ENCODE data around the gene NCOA1.

Gene NCOA1

DNA sequence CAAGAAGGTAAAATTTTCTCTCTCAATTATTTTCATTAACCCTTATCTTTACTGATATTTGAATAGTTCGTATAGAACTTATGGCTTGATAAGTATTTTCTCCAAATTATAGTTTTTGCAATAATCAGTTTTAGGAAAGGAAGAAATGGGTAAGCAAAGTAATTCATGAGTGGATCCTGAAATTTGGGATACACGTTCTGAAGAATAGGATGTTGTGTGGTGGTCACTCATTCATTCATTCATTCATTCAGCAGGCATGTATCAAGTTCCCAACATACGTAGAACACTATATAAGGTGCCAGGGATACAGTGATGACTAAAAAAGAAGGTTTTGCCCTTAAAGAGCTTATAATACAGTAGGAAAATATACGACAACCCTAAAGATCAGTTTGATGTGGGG lies 206.7 kb downstream of the NCOA1 start:
- Histone ChIP-seq H3K4me1 (ENCODE audit: insufficient read depth, low read length) (peaks cover 3% of the 10 kb centered on the region; the same call in 1 of the 2 replicates), H3K9ac (ENCODE audit: low read depth, low read length) (no peak overlapping the region), H3K36me3 (ENCODE audit: insufficient read depth, low read length) (no peaks in the 10 kb centered on the region)

GRCh38 chr2:24702800-24703199 lies 211.7 kb downstream of the NCOA1 start:
- Histone ChIP-seq H3K9me3 (ENCODE audit: control insufficient read depth, insufficient read depth, low read length) (no peaks in the 10 kb centered on the region), H3K36me3 (ENCODE audit: insufficient read depth, low read length) (no peaks in the 10 kb centered on the region), H3K4me1 (ENCODE audit: insufficient read depth, low read length) (peaks cover 7% of the 10 kb centered on the region; the same call in 1 of the 2 replicates), H3K9ac (ENCODE audit: low read depth, low read length) (no peak overlapping the region)

More for the DNA sequence above, 206.7 kb downstream of the NCOA1 start:
- no peaks in the 10 kb centered on the region for H3K9me3 ChIP-seq (ENCODE audit: control insufficient read depth, insufficient read depth, low read length)

DNA sequence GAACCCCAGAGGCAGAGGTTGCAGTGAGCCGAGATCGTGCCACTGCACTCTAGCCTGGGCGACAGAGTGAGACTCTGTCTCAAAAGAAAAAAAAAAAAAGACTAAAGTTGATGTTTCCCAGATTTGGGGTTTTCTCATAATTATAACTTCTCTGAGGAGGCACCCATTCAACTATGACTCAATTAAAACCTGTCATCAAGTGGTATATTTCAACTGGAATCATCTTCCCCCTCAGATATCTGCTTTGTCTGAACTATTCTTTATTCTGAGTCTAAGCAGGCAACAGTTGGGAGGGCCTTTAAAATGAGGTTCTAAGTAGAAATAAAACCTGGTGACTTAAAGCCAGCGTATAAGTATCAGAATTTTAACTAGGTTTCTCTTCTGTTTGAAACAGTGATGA lies 213.6 kb downstream of the NCOA1 start:
- H3K4me1 ChIP-seq (ENCODE audit: insufficient read depth, low read length), result peaks cover 7% of the 10 kb centered on the region; the same call in 1 of the 2 replicates
- no peaks in the 10 kb centered on the region for H3K36me3 ChIP-seq (ENCODE audit: insufficient read depth, low read length)
- no peaks in the 10 kb centered on the region for H3K9me3 ChIP-seq (ENCODE audit: control insufficient read depth, insufficient read depth, low read length)
- H3K9ac ChIP-seq (ENCODE audit: low read depth, low read length), result no peak overlapping the region

GRCh38 chr2:24707143-24707542 lies 216.1 kb downstream of the NCOA1 start:
- Histone ChIP-seq H3K4me1 (ENCODE audit: insufficient read depth, low read length) (peaks cover 7% of the 10 kb centered on the region; the same call in 1 of the 2 replicates), H3K9ac (ENCODE audit: low read depth, low read length) (no peak overlapping the region), H3K36me3 (ENCODE audit: insufficient read depth, low read length) (no peaks in the 10 kb centered on the region), H3K9me3 (ENCODE audit: control insufficient read depth, insufficient read depth, low read length) (no peaks in the 10 kb centered on the region)

GRCh38 chr2:24708537-24709152 lies 217.6 kb downstream of the NCOA1 start:
- Histone ChIP-seq H3K9ac (ENCODE audit: low read depth, low read length) (no peak overlapping the region), H3K4me1 (ENCODE audit: insufficient read depth, low read length) (no peaks in the 10 kb centered on the region), H3K9me3 (ENCODE audit: control insufficient read depth, insufficient read depth, low read length) (no peaks in the 10 kb centered on the region), H3K36me3 (ENCODE audit: insufficient read depth, low read length) (no peaks in the 10 kb centered on the region)

GRCh38 chr2:24710806-24711205 lies 219.8 kb downstream of the NCOA1 start:
- H3K36me3 ChIP-seq (ENCODE audit: insufficient read depth, low read length), result no peaks in the 10 kb centered on the region
- H3K9ac ChIP-seq (ENCODE audit: low read depth, low read length), result no peak overlapping the region
- H3K4me1 ChIP-seq (ENCODE audit: insufficient read depth, low read length), result no peaks in the 10 kb centered on the region
- H3K9me3 ChIP-seq (ENCODE audit: control insufficient read depth, insufficient read depth, low read length), result no peaks in the 10 kb centered on the region

DNA sequence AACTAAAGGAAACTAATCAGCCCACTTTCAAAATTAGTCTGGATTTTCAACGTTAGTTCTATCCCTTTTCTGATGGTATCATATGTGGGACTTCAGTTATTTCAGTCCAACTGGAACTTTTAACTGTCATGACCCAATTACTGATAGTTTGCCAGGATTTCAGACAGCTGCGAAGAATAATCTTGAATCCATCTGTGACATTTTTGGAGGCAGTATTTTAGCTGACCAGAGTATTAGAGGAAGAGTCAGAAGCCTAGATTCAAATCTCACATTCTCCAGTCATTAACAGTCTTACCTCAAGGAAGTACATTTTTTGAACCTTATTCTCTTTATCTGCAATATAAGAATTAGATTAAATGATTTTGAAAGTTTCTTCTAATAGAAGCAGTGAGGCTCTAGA lies 220.8 kb downstream of the NCOA1 start:
- Histone ChIP-seq H3K9ac (ENCODE audit: low read depth, low read length) (no peak overlapping the region), H3K36me3 (ENCODE audit: insufficient read depth, low read length) (no peaks in the 10 kb centered on the region), H3K9me3 (ENCODE audit: control insufficient read depth, insufficient read depth, low read length) (no peaks in the 10 kb centered on the region), H3K4me1 (ENCODE audit: insufficient read depth, low read length) (no peaks in the 10 kb centered on the region)

GRCh38 chr2:24712296-24712695 lies 221.2 kb downstream of the NCOA1 start:
- no peak overlapping the region for H3K9ac ChIP-seq (ENCODE audit: low read depth, low read length)
- H3K4me1 ChIP-seq (ENCODE audit: insufficient read depth, low read length), result no peaks in the 10 kb centered on the region
- H3K36me3 ChIP-seq (ENCODE audit: insufficient read depth, low read length), result no peaks in the 10 kb centered on the region
- H3K9me3 ChIP-seq (ENCODE audit: control insufficient read depth, insufficient read depth, low read length), result no peaks in the 10 kb centered on the region

GRCh38 chr2:24717263-24717951 lies 226.4 kb downstream of the NCOA1 start:
- no peaks in the 10 kb centered on the region for H3K36me3 ChIP-seq (ENCODE audit: insufficient read depth, low read length)
- no peaks in the 10 kb centered on the region for H3K9me3 ChIP-seq (ENCODE audit: control insufficient read depth, insufficient read depth, low read length)
- peaks cover 3% of the 10 kb centered on the region; the same call in 1 of the 2 replicates for H3K4me1 ChIP-seq (ENCODE audit: insufficient read depth, low read length)
- H3K9ac ChIP-seq (ENCODE audit: low read depth, low read length), result no peak overlapping the region

DNA sequence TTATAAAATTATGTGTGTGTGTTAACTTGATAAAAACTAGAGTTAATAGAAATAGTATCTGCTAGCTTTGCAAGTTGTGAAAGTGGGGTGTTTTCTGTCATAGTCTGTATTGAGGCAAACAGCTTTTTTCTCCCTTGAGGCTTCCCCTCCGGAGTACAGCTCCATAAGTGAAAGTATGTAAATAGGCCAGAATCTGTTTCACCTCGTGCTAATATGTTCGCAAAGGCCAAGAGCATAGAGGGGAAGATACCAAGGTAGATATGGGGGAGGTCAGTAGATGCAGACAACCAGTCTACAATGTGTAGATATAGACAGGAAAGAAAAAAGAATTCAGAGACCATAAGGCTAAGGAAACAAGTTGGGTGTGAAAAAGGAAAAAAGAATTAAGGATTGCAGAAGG lies 229.3 kb downstream of the NCOA1 start:
- no peaks in the 10 kb centered on the region for H3K9me3 ChIP-seq (ENCODE audit: control insufficient read depth, insufficient read depth, low read length)
- peaks cover 3% of the 10 kb centered on the region; the same call in 1 of the 2 replicates for H3K4me1 ChIP-seq (ENCODE audit: insufficient read depth, low read length)
- no peak overlapping the region for H3K9ac ChIP-seq (ENCODE audit: low read depth, low read length)
- no peaks in the 10 kb centered on the region for H3K36me3 ChIP-seq (ENCODE audit: insufficient read depth, low read length)

GRCh38 chr2:24721470-24721869 lies 230.4 kb downstream of the NCOA1 start:
- H3K4me1 ChIP-seq (ENCODE audit: insufficient read depth, low read length), result peaks cover 3% of the 10 kb centered on the region; the same call in 1 of the 2 replicates
- H3K9ac ChIP-seq (ENCODE audit: low read depth, low read length), result no peak overlapping the region
- H3K36me3 ChIP-seq (ENCODE audit: insufficient read depth, low read length), result no peaks in the 10 kb centered on the region

DNA sequence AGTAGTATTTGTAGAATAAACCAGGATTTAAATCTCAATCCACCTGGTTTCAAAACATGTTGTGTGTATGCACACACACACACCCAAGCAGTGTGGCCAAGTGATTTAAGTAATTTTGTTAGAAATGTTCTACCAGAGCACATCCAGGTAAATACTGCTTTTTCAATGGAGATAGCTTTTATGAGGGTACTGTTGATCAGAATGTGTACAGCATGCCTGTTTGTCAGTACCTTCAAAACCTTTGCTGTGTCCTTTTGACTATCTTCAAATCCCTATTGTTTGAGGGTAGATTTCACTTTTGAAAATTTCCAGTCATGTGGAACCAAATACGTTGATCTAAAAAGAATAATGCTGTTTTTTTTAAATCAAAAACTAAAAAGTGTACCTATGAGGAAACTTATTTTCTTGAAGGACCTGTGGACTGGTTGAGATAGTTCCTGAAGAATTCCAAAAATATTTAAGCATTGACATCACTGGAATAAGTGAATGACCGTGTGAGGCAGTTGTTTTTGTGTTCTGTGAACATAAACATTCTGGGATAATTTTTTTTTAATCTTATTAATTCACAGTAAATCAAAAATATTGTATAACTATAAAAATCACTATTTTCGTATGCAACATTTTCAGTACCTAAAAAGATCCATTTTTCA lies 231.2 kb downstream of the NCOA1 start:
- H3K9ac ChIP-seq (ENCODE audit: low read depth, low read length), result no peak overlapping the region
- H3K4me1 ChIP-seq (ENCODE audit: insufficient read depth, low read length), result peaks cover 3% of the 10 kb centered on the region; the same call in 1 of the 2 replicates
- no peaks in the 10 kb centered on the region for H3K36me3 ChIP-seq (ENCODE audit: insufficient read depth, low read length)

More at GRCh38 chr2:24721470-24721869, 230.4 kb downstream of the NCOA1 start:
- no peaks in the 10 kb centered on the region for H3K9me3 ChIP-seq (ENCODE audit: control insufficient read depth, insufficient read depth, low read length)

GRCh38 chr2:24723191-24723590 lies 232.1 kb downstream of the NCOA1 start:
- Histone ChIP-seq H3K36me3 (ENCODE audit: insufficient read depth, low read length) (no peaks in the 10 kb centered on the region), H3K9ac (ENCODE audit: low read depth, low read length) (no peak overlapping the region), H3K4me1 (ENCODE audit: insufficient read depth, low read length) (peaks cover 3% of the 10 kb centered on the region; the same call in 1 of the 2 replicates), H3K9me3 (ENCODE audit: control insufficient read depth, insufficient read depth, low read length) (no peaks in the 10 kb centered on the region)

More for the DNA sequence above, 231.2 kb downstream of the NCOA1 start:
- no peaks in the 10 kb centered on the region for H3K9me3 ChIP-seq (ENCODE audit: control insufficient read depth, insufficient read depth, low read length)

DNA sequence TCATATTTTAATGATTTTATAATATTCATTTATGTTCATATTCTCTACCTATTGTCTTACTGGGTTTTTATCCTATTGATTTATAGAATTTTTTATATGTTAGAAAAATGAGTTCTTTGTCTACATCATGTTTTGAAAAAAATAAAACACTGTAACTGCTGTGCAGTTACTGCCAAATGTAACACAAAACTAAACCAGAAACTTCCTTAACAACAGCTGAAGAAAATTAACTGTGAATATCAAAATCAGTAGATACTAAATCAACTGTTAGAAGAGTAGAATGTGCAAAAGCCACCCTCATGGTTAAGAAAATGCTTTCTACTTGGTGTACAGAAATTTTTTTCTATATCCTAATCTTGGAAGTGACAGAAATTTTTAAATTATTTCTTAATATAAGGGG lies 232.6 kb downstream of the NCOA1 start:
- peaks cover 3% of the 10 kb centered on the region; the same call in 1 of the 2 replicates for H3K4me1 ChIP-seq (ENCODE audit: insufficient read depth, low read length)
- no peaks in the 10 kb centered on the region for H3K9me3 ChIP-seq (ENCODE audit: control insufficient read depth, insufficient read depth, low read length)
- no peaks in the 10 kb centered on the region for H3K36me3 ChIP-seq (ENCODE audit: insufficient read depth, low read length)
- H3K9ac ChIP-seq (ENCODE audit: low read depth, low read length), result no peak overlapping the region

All from ES-I3 (cell line).